WTC11 (cell line): ENCODE data around the gene CWC15. TPM values are rescaled to one million over a fixed set of nuclear protein-coding genes. Genes with fewer than 3 reads are reported as not detected.

ENCODE experiments used
- ATAC-seq: fragments of 200-7000 bp; cut with Tn5 transposase; 2 replicates; pipeline ENCODE4 v1.10.0; 2021; ENCODE audit warnings: mild to moderate bottlenecking, moderate library complexity
- CTCF ChIA-PET: fragments of 300-600 bp; sonication (Branson Sonifier 250); formaldehyde crosslinking; loops from one replicate; lab custom pipeline; 2021; ENCODE audit warnings: antibody characterized with exemption; lab: Charles Lee
- POLR2A ChIA-PET: fragments of 350-600 bp; sonication (Branson Sonifier 250); formaldehyde crosslinking; loops from one replicate; lab custom pipeline; 2021; ENCODE audit warnings: antibody characterized with exemption; lab: Charles Lee
- DNase-seq: peaks from one replicate; pipeline ENCODE4 v3.0.0; 2021; ENCODE audit warnings: low spot score
- H3K27ac Mint-ChIP-seq: 2 replicates; pipeline ENCODE4 v1.8.0; 2021; ENCODE audit warnings: mixed read lengths
- H3K27me3 Mint-ChIP-seq: 2 replicates; pipeline ENCODE4 v1.8.0; 2021; ENCODE audit warnings: low read depth, mild to moderate bottlenecking, moderate library complexity, mixed read lengths
- H3K36me3 Mint-ChIP-seq: 2 replicates; pipeline ENCODE4 v1.8.0; 2021; ENCODE audit warnings: mixed read lengths
- H3K4me1 Mint-ChIP-seq: 2 replicates; pipeline ENCODE4 v1.8.0; 2022; ENCODE audit warnings: mixed read lengths
- H3K4me3 Mint-ChIP-seq: 2 replicates; pipeline ENCODE4 v1.8.0; 2021; ENCODE audit warnings: mild to moderate bottlenecking, moderate library complexity, mixed read lengths
- H3K9me3 Mint-ChIP-seq: 2 replicates; pipeline ENCODE4 v1.8.0; 2021; ENCODE audit warnings: mixed read lengths
- AFF4 ChIP-seq: sonication (generic); formaldehyde crosslinking; IDR thresholded peaks from 2 replicates; pipeline ENCODE4 v1.8.1; 2023; ENCODE audit warnings: mild to moderate bottlenecking, missing genetic modification reagents, borderline replicate concordance
- ARID4B ChIP-seq: sonication (generic); formaldehyde crosslinking; IDR thresholded peaks from 2 replicates; pipeline ENCODE4 v1.8.0; 2023; ENCODE audit warnings: missing genetic modification reagents, mild to moderate bottlenecking, borderline replicate concordance
- ATF1 ChIP-seq: sonication (generic); formaldehyde crosslinking; IDR thresholded peaks from 2 replicates; pipeline ENCODE4 v1.8.1; 2023; ENCODE audit warnings: mild to moderate bottlenecking, moderate library complexity, missing genetic modification reagents
- CBFB ChIP-seq: sonication (generic); formaldehyde crosslinking; IDR thresholded peaks from 2 replicates; pipeline ENCODE4 v1.8.1; 2022; ENCODE audit warnings: mild to moderate bottlenecking, low read depth, missing genetic modification reagents
- ESRRA ChIP-seq: sonication (generic); formaldehyde crosslinking; IDR thresholded peaks from 2 replicates; pipeline ENCODE4 v1.8.1; 2022; ENCODE audit warnings: mild to moderate bottlenecking, missing genetic modification reagents, borderline replicate concordance
- ETV6 ChIP-seq: sonication (generic); formaldehyde crosslinking; IDR thresholded peaks from 2 replicates; pipeline ENCODE4 v1.8.1; 2022; ENCODE audit warnings: mild to moderate bottlenecking, missing genetic modification reagents
- FOXK1 ChIP-seq: sonication (generic); formaldehyde crosslinking; IDR thresholded peaks from 2 replicates; pipeline ENCODE4 v1.8.0; 2022; ENCODE audit warnings: mild to moderate bottlenecking, moderate library complexity, missing genetic modification reagents
- HMGXB4 ChIP-seq: sonication (generic); formaldehyde crosslinking; IDR thresholded peaks from 2 replicates; pipeline ENCODE4 v1.8.1; 2023; ENCODE audit warnings: mild to moderate bottlenecking, moderate library complexity, missing genetic modification reagents
- JAZF1 ChIP-seq: fragments of 250-450 bp; sonication (Bioruptor Pico); IDR thresholded peaks from 2 replicates; pipeline ENCODE4 v1.9.0; 2021; ENCODE audit warnings: moderate library complexity, mild to moderate bottlenecking, inconsistent platforms
- MLX ChIP-seq: sonication (generic); formaldehyde crosslinking; IDR thresholded peaks from 2 replicates; pipeline ENCODE4 v1.8.1; 2023; ENCODE audit warnings: mild to moderate bottlenecking, missing genetic modification reagents, moderate library complexity
- MYBL2 ChIP-seq: sonication (generic); formaldehyde crosslinking; IDR thresholded peaks from 2 replicates; pipeline ENCODE4 v1.8.1; 2023; ENCODE audit warnings: mild to moderate bottlenecking, moderate library complexity, missing genetic modification reagents
- NFATC4 ChIP-seq: fragments of 250-450 bp; sonication (Bioruptor Pico); IDR thresholded peaks from 2 replicates; pipeline ENCODE4 v1.9.0; 2021; ENCODE audit warnings: mild to moderate bottlenecking
- NR2C2 ChIP-seq: sonication (generic); formaldehyde crosslinking; IDR thresholded peaks from 2 replicates; pipeline ENCODE4 v1.8.0; 2022; ENCODE audit warnings: mild to moderate bottlenecking, missing genetic modification reagents
- SMAD3 ChIP-seq: sonication (generic); formaldehyde crosslinking; IDR thresholded peaks from 2 replicates; pipeline ENCODE4 v1.8.0; 2022; ENCODE audit warnings: missing genetic modification reagents, mild to moderate bottlenecking, borderline replicate concordance
- ZBTB43 ChIP-seq: sonication (generic); formaldehyde crosslinking; IDR thresholded peaks from 2 replicates; pipeline ENCODE4 v1.8.1; 2023; ENCODE audit warnings: mild to moderate bottlenecking, missing genetic modification reagents
- ZSCAN18 ChIP-seq: fragments of 250-450 bp; sonication (Bioruptor Pico); IDR thresholded peaks from 2 replicates; pipeline ENCODE4 v2.1.2; 2022; ENCODE audit warnings: mild to moderate bottlenecking, moderate library complexity
- total RNA-seq: library from RNA; stranded (reverse); gene quantifications from 3 replicates; pipeline ENCODE4 v1.2.3, GENCODE V29; 2021

CWC15 gene
- total RNA-seq, 1 experiment from 2014 or later: 49.4 TPM

- no peak for TF ChIP-seq ZSCAN18 (CRISPR knock-in tag)
- no peak for TF ChIP-seq ZBTB43
Observed at GRCh38 chr11:94958121-94958696, 15.1 kb downstream of the CWC15 start (continued).

GRCh38 chr11:94956963-94957362 lies 16.4 kb downstream of the CWC15 start:
- Mint-ChIP-seq H3K4me3 (no peak overlapping the region), H3K9me3 (no peaks in the 10 kb centered on the region), H3K36me3 (no peaks in the 10 kb centered on the region), H3K4me1 (no peaks in the 10 kb centered on the region), H3K27ac (no peak overlapping the region), H3K27me3 (0 out of 2 replicates have a peak, but pooled peaks cover 3% of the 10 kb centered on the region)
- CTCF ChIA-PET: no interaction called here
- TF ChIP-seq JAZF1 (CRISPR knock-in tag) (no peak), NR2C2 (CRISPR knock-in tag) (no peak), ETV6 (CRISPR knock-in tag) (no peak), CBFB (CRISPR knock-in tag) (no peak), NFATC4 (CRISPR knock-in tag) (no peak), MYBL2 (no peak), AFF4 (CRISPR knock-in tag) (no peak), ZSCAN18 (CRISPR knock-in tag) (no peak), HMGXB4 (no peak)
- DNase-seq (no peak), ATAC-seq (no peak)
- POLR2A ChIA-PET: interaction anchor here (1.2 kb wide), 1 partner anchor 16 kb away, joined by 6 read pairs; the partner anchor contains the start of genes CWC15 and KDM4D

- H3K9me3 Mint-ChIP-seq: no peaks in the 10 kb centered on the region
- POLR2A ChIA-PET: no interaction called here
- no peaks in the 10 kb centered on the region for H3K36me3 Mint-ChIP-seq
- no peak overlapping the region for H3K4me3 Mint-ChIP-seq
- no peak overlapping the region for H3K27ac Mint-ChIP-seq
- 0 out of 2 replicates have a peak, but pooled peaks cover 7% of the 10 kb centered on the region for H3K27me3 Mint-ChIP-seq
- H3K4me1 Mint-ChIP-seq: no peaks in the 10 kb centered on the region
- no peak for DNase-seq
- CTCF ChIA-PET: no interaction called here
- no peak for ATAC-seq
- TF ChIP-seq MLX (CRISPR knock-in tag) (no peak), ATF1 (CRISPR knock-in tag) (no peak), ESRRA (CRISPR knock-in tag) (no peak), NFATC4 (CRISPR knock-in tag) (no peak), SMAD3 (no peak), ARID4B (CRISPR knock-in tag) (no peak), NR2C2 (CRISPR knock-in tag) (no peak), FOXK1 (CRISPR knock-in tag) (no peak)
Observed at GRCh38 chr11:94954753-94955152, 18.6 kb downstream of the CWC15 start.
